ENCODE measurements around the gene ACBD6.
A peak's percentile ranks its signal among the peaks of the same experiment; 100 is the strongest.
"Not testable (repeated sequence)": the region's sequence is repeated elsewhere in the genome, so short reads cannot be mapped to it uniquely, and the experiment has no call there.

Gene ACBD6

GRCh38 chr1:180488661-180489060 lies 13.7 kb downstream of the ACBD6 start:
- no peak for DNase-seq

- DNase-seq, result no peak
These were observed 16.3 kb downstream of the ACBD6 start for GRCh38 chr1:180486092-180486491.

- DNase-seq, result no peak
These were observed 17.9 kb downstream of the ACBD6 start for GRCh38 chr1:180484490-180484889.

GRCh38 chr1:180482425-180483275 lies 19.7 kb downstream of the ACBD6 start:
- peak; percentile 20 for DNase-seq

GRCh38 chr1:180470031-180470430 lies 32.3 kb downstream of the ACBD6 start:
- DNase-seq, result no peak

GRCh38 chr1:180468311-180468710 lies 34.1 kb downstream of the ACBD6 start:
- no peak for DNase-seq

- DNase-seq, result no peak
These were observed 40.3 kb downstream of the ACBD6 start for GRCh38 chr1:180462102-180462501.

- not testable (repeated sequence) for DNase-seq
These were observed 40.7 kb downstream of the ACBD6 start for GRCh38 chr1:180461682-180462081.

GRCh38 chr1:180458807-180459206 lies 43.6 kb downstream of the ACBD6 start:
- DNase-seq, result no peak

GRCh38 chr1:180456191-180456590 lies 46.2 kb downstream of the ACBD6 start:
- no peak for DNase-seq

GRCh38 chr1:180451504-180451903 lies 50.9 kb downstream of the ACBD6 start:
- no peak for DNase-seq

- DNase-seq, result no peak
These were observed 57.9 kb downstream of the ACBD6 start for GRCh38 chr1:180444522-180444921.

- no peak for DNase-seq
These were observed 62.0 kb downstream of the ACBD6 start for GRCh38 chr1:180440335-180440734.

- DNase-seq, result no peak
These were observed 66.8 kb downstream of the ACBD6 start for GRCh38 chr1:180435566-180435965.

- no peak for DNase-seq
These were observed 68.5 kb downstream of the ACBD6 start for GRCh38 chr1:180433873-180434272.

- DNase-seq, result no peak
These were observed 70.7 kb downstream of the ACBD6 start for GRCh38 chr1:180431683-180432082.

GRCh38 chr1:180428782-180429695 lies 73.3 kb downstream of the ACBD6 start:
- DNase-seq, result no peak

- no peak for DNase-seq
These were observed 76.4 kb downstream of the ACBD6 start for GRCh38 chr1:180425952-180426351.

- peak; percentile 79 for DNase-seq
These were observed 77.4 kb downstream of the ACBD6 start for GRCh38 chr1:180424848-180425457.

GRCh38 chr1:180421614-180422013 lies 80.8 kb downstream of the ACBD6 start:
- DNase-seq, result no peak

GRCh38 chr1:180421145-180421544 lies 81.2 kb downstream of the ACBD6 start:
- not testable (repeated sequence) for DNase-seq

GRCh38 chr1:180415985-180416633 lies 86.3 kb downstream of the ACBD6 start:
- DNase-seq, result peak; percentile 59
